Liver (tissue), 9 donors: ENCODE measurements around the gene HS3ST6. TPM values are rescaled to one million over a fixed set of nuclear protein-coding genes. Genes with fewer than 3 reads are reported as not detected.
A peak's percentile ranks its signal among the peaks of the same experiment; 100 is the strongest.

Experiments used
- DNase-seq: peaks from one replicate; pipeline ENCODE4 v3.0.0-alpha.2; 2017; ENCODE audit warnings: low spot score
- H3K27ac ChIP-seq, 2 donors: one replicate each; pipeline ENCODE4 v1.7.0; 2013; ENCODE audit warnings: inconsistent platforms in 2 of 2, low read length in 2 of 2, control low read depth in 1 of 2, low read depth in 1 of 2, mild to moderate bottlenecking in 1 of 2
- H3K27me3 ChIP-seq, 4 donors: one replicate each; pipeline versions ENCODE4 v1.6.1 to v1.7.0; 2013; ENCODE audit warnings: low read length in 3 of 4, inconsistent platforms in 1 of 4, mild to moderate bottlenecking in 1 of 4, moderate library complexity in 1 of 4; ENCODE audit not compliant: control insufficient read depth in 4 of 4, insufficient read depth in 4 of 4
- H3K36me3 ChIP-seq, 4 donors: one replicate each; pipeline versions ENCODE4 v1.6.1 to v1.7.0; 2013; ENCODE audit warnings: low read length in 3 of 4, mild to moderate bottlenecking in 3 of 4, low read depth in 1 of 4, moderate library complexity in 1 of 4; ENCODE audit not compliant: control insufficient read depth in 4 of 4, insufficient read depth in 3 of 4
- H3K4me1 ChIP-seq, 4 donors: one replicate each; pipeline versions ENCODE4 v1.6.1 to v1.7.0; 2013; ENCODE audit warnings: low read length in 3 of 4, mild to moderate bottlenecking in 3 of 4, moderate library complexity in 1 of 4; ENCODE audit not compliant: control insufficient read depth in 4 of 4, insufficient read depth in 4 of 4
- H3K4me3 ChIP-seq, 3 donors: one replicate each; pipeline versions ENCODE4 v1.6.1 to v1.7.0; 2013; ENCODE audit warnings: low read length in 3 of 3, control low read depth in 1 of 3, low read depth in 1 of 3, mild to moderate bottlenecking in 1 of 3
- H3K9ac ChIP-seq, 2 donors: one replicate each; pipeline ENCODE4 v1.7.0; 2013; ENCODE audit warnings: low read length in 2 of 2, mild to moderate bottlenecking in 2 of 2, moderate library complexity in 2 of 2, control low read depth in 1 of 2, low read depth in 1 of 2
- H3K9me3 ChIP-seq, 4 donors: one replicate each; pipeline versions ENCODE4 v1.6.1 to v1.7.0; 2013; ENCODE audit warnings: low read length in 3 of 4; ENCODE audit not compliant: control insufficient read depth in 4 of 4
- ATF3 ChIP-seq: IDR thresholded peaks from 2 replicates; pipeline ENCODE4 v1.6.1; 2016; ENCODE audit warnings: antibody characterized with exemption
- CTCF ChIP-seq: fragments of 150-350 bp; IDR thresholded peaks from 2 replicates; pipeline ENCODE4 v1.5.1; 2017; ENCODE audit warnings: improper control_type of control experiment, low read depth, low read length; ENCODE audit not compliant: missing input control
- EGR1 ChIP-seq, 2 donors: IDR thresholded peaks; 2 replicates each; pipeline ENCODE4 v1.6.1; 2016 to 2018; ENCODE audit warnings: antibody characterized with exemption in 2 of 2, low read depth in 2 of 2
- FOXA1 ChIP-seq: IDR thresholded peaks from 2 replicates; pipeline ENCODE4 v1.6.1; 2016; ENCODE audit warnings: antibody characterized with exemption
- FOXA2 ChIP-seq: IDR thresholded peaks from 2 replicates; pipeline ENCODE4 v1.6.1; 2016; ENCODE audit warnings: antibody characterized with exemption
- GABPA ChIP-seq, 2 donors: IDR thresholded peaks in 1 of 2; conservative IDR thresholded peaks in 1 of 2; 2 replicates each; pipeline ENCODE4 v1.6.1; 2016; ENCODE audit warnings: antibody characterized with exemption in 2 of 2, mild to moderate bottlenecking in 1 of 2, moderate library complexity in 1 of 2
- HNF4A ChIP-seq, 2 donors: conservative IDR thresholded peaks; 2 replicates each; pipeline ENCODE4 v1.6.1; 2016; ENCODE audit warnings: antibody characterized with exemption in 2 of 2, mild to moderate bottlenecking in 2 of 2
- HNF4G ChIP-seq: IDR thresholded peaks from 2 replicates; pipeline ENCODE4 v1.6.1; 2016; ENCODE audit warnings: antibody characterized with exemption
- JUND ChIP-seq, 2 donors: IDR thresholded peaks; 2 replicates each; pipeline ENCODE4 v1.6.1; 2016; ENCODE audit warnings: antibody characterized with exemption in 2 of 2
- NR2F2 ChIP-seq: IDR thresholded peaks from 2 replicates; pipeline ENCODE4 v1.6.1; 2016; ENCODE audit warnings: antibody characterized with exemption
- RAD21 ChIP-seq, 2 donors: IDR thresholded peaks; 2 replicates each; pipeline ENCODE4 v1.6.1; 2016; ENCODE audit warnings: antibody characterized with exemption in 2 of 2, mild to moderate bottlenecking in 2 of 2
- REST ChIP-seq: IDR thresholded peaks from 2 replicates; pipeline ENCODE4 v1.6.1; 2016; ENCODE audit warnings: antibody characterized with exemption, mild to moderate bottlenecking
- RXRA ChIP-seq, 2 donors: IDR thresholded peaks; 2 replicates each; pipeline ENCODE4 v1.6.1; 2017 to 2018; ENCODE audit warnings: antibody characterized with exemption in 2 of 2, mild to moderate bottlenecking in 1 of 2
- SP1 ChIP-seq: IDR thresholded peaks from 2 replicates; pipeline ENCODE4 v1.6.1; 2018; ENCODE audit warnings: antibody characterized with exemption, mild to moderate bottlenecking
- TAF1 ChIP-seq: conservative IDR thresholded peaks from 2 replicates; pipeline ENCODE4 v1.6.1; 2016; ENCODE audit warnings: antibody characterized with exemption, mild to moderate bottlenecking
- YY1 ChIP-seq: IDR thresholded peaks from 2 replicates; pipeline ENCODE4 v1.6.1; 2016; ENCODE audit warnings: antibody characterized with exemption, mild to moderate bottlenecking
- WGBS: extraction: QIAGEN DNeasy Blood & Tissue Kit; methylation state at CpG from one replicate; pipeline ENCODE4 v1.1.7; 2013; 5-methylcytosine and 5-hydroxymethylcytosine counted together
- polyA plus RNA-seq, 2 donors: library from polyadenylated mRNA; stranded (reverse) in 1 of 2; unstranded in 1 of 2; fragments of 200-250 nt in 1 of 2; fragments of >200 nt in 1 of 2; fragmentation: Nextera tagmentation in 1 of 2; extraction: Ambion mirVana in 1 of 2; gene quantifications; one replicate each; pipeline versions ENCODE4 v1.2.1 to v1.2.3, GENCODE V29; 2013 to 2015
- total RNA-seq, 2 donors: library from RNA; depleted of rRNA; stranded (reverse); fragments of >200 nt; gene quantifications; one replicate each; pipeline ENCODE4 v1.2.3, GENCODE V29; 2014
- TF ChIP-seq, protein P1 (sequence below): IDR thresholded peaks from 2 replicates; pipeline ENCODE4 v1.6.1; 2016; ENCODE audit warnings: antibody characterized with exemption
- TF ChIP-seq, protein P2 (sequence below): IDR thresholded peaks from 2 replicates; pipeline ENCODE4 v1.6.1; 2016; ENCODE audit warnings: antibody characterized with exemption
- donor health status: healthy.
- donor health status: healthy.
- donor health status: healthy.
- donor health status: healthy.
- donor health status: healthy.

HS3ST6 gene
- total and polyA plus RNA-seq, 4 donors = not detected

- no peak for DNase-seq
- H3K27ac ChIP-seq = peak overlapping the region; percentile 68 to 80
- H3K9me3 ChIP-seq = no peaks in the 10 kb centered on the region
- TF ChIP-seq RAD21 (IDR thresholded peaks at IDR 0.05) = no peak
- TF ChIP-seq RXRA (IDR thresholded peaks at IDR 0.05) = peak in 1 of 2 donors; percentile 77
- TF ChIP-seq JUND (IDR thresholded peaks at IDR 0.05) = no peak
- TF ChIP-seq EGR1 (IDR thresholded peaks at IDR 0.05; ENCODE audit: low read depth in 2 of 2) = no peak
- TF ChIP-seq, protein P1, sequence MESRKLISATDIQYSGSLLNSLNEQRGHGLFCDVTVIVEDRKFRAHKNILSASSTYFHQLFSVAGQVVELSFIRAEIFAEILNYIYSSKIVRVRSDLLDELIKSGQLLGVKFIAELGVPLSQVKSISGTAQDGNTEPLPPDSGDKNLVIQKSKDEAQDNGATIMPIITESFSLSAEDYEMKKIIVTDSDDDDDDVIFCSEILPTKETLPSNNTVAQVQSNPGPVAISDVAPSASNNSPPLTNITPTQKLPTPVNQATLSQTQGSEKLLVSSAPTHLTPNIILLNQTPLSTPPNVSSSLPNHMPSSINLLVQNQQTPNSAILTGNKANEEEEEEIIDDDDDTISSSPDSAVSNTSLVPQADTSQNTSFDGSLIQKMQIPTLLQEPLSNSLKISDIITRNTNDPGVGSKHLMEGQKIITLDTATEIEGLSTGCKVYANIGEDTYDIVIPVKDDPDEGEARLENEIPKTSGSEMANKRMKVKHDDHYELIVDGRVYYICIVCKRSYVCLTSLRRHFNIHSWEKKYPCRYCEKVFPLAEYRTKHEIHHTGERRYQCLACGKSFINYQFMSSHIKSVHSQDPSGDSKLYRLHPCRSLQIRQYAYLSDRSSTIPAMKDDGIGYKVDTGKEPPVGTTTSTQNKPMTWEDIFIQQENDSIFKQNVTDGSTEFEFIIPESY = no peak
- TF ChIP-seq HNF4A (conservative IDR thresholded peaks at IDR 0.05) = peak; percentile 44 to 80
- no peak for TF ChIP-seq GABPA (IDR thresholded peaks at IDR 0.05 in 1 of 2, conservative IDR thresholded peaks at IDR 0.05 in 1 of 2)
- no peak for TF ChIP-seq FOXA1
- TF ChIP-seq YY1 = peak; percentile 42
- no peak for TF ChIP-seq TAF1
- no peak for TF ChIP-seq NR2F2
- TF ChIP-seq, protein P2, sequence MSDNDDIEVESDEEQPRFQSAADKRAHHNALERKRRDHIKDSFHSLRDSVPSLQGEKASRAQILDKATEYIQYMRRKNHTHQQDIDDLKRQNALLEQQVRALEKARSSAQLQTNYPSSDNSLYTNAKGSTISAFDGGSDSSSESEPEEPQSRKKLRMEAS = no peak
- peak; percentile 0 for TF ChIP-seq SP1
- TF ChIP-seq FOXA2 = no peak
- no peak overlapping the region for H3K9ac ChIP-seq
- no peaks in the 10 kb centered on the region for H3K27me3 ChIP-seq
- H3K4me1 ChIP-seq = peaks cover 14 to 30% (median 26%) of the 10 kb centered on the region in 4 donors
- H3K36me3 ChIP-seq = no peaks in the 10 kb centered on the region
- no peak overlapping the region for H3K4me3 ChIP-seq
- WGBS = 27% methylated on average over 6 of the region's 6 CpGs
Observed at GRCh38 chr16:1874854-1875253, 43.4 kb downstream of the HS3ST6 start.

DNA sequence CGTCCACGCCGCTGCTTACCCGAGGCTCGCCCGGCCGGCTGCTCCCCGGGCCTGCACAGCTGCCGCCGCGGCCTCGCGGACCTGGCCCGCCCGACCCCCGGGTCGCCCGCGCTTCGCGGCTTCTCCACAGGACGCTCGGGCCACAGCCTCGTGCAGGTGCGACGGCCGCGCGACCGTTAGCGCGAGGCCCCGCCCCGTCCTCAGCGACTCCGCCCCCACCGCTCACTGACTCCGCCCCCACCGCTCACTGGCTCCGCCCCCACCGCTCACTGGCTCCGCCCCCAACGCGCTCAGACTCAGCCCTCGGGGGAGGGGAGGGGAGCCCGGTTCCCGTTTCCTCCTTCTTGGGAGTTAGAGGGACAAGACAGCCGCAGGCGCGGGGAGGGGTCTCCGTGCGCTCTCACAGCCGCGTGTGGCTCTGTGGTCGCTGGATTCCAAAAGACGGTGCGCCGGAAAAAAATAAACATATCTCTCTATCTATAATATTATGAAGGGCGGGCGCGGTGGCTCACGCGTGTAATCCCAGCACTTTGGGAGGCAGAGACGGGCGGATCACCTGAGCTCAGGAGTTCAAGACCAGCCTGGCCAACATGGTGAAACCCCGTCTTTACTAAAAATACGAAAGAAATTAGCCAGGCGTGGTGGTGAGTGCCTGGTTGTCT is 46.1 kb downstream of the HS3ST6 start, which contains the start of gene MEIOB:
Gene MEIOB (minus strand): TSS at position 191 of the 662 bp plus-strand sequence. CDS start 3,989 bp downstream, outside the sequence.
- Histone ChIP-seq H3K9ac (no peak within 1 kb of the TSS), H3K4me3 (peak within 1 kb of the TSS in 1 of 3 donors; percentile 20), H3K27me3 (no peaks in the 10 kb centered on the region), H3K4me1 (peaks cover 16 to 25% (median 22%) of the 10 kb centered on the region in 4 donors), H3K27ac (peak within 1 kb of the TSS; percentile 61 to 88), H3K36me3 (no peaks in the 10 kb centered on the region), H3K9me3 (no peaks in the 10 kb centered on the region)
- TF ChIP-seq RXRA (IDR thresholded peaks at IDR 0.05) (no peak), JUND (IDR thresholded peaks at IDR 0.05) (no peak), EGR1 (IDR thresholded peaks at IDR 0.05; ENCODE audit: low read depth in 2 of 2) (no peak), RAD21 (IDR thresholded peaks at IDR 0.05) (no peak), NR2F2 (no peak), HNF4G (no peak), REST (no peak), YY1 (no peak), FOXA1 (no peak), SP1 (no peak), HNF4A (conservative IDR thresholded peaks at IDR 0.05) (no peak), TAF1 (no peak), GABPA (IDR thresholded peaks at IDR 0.05 in 1 of 2, conservative IDR thresholded peaks at IDR 0.05 in 1 of 2) (no peak), CTCF (no peak), ATF3 (no peak)
- TF ChIP-seq, protein P1 = no peak
- TF ChIP-seq, protein P2 = no peak
- peak; percentile 73 for DNase-seq
- 21% methylated on average over 68 of the region's 68 CpGs for WGBS
